ENCODE data around the gene AFF3.

Gene AFF3

GRCh38 chr2:99811544-99811943 lies 330.8 kb downstream of the AFF3 start:
- no peak for DNase-seq
- Histone ChIP-seq H3K9ac (ENCODE audit: low read length) (no peak overlapping the region), H3K27me3 (replicated peaks; ENCODE audit: insufficient read depth, low read length) (no peaks in the 10 kb centered on the region), H2AFZ (ENCODE audit: low read length) (no peak overlapping the region), H4K20me1 (ENCODE audit: insufficient read depth, low read length) (no peaks in the 10 kb centered on the region), H3K79me2 (ENCODE audit: low read length) (no peaks in the 10 kb centered on the region), H3K36me3 (replicated peaks; ENCODE audit: insufficient read depth, low read length) (no peaks in the 10 kb centered on the region), H3K4me2 (ENCODE audit: low read depth, low read length) (no peak overlapping the region), H3K4me1 (ENCODE audit: low read length) (no peaks in the 10 kb centered on the region), H3K4me3 (ENCODE audit: low read length) (no peak overlapping the region), H3K9me3 (replicated peaks; ENCODE audit: insufficient read depth, low read length) (no peaks in the 10 kb centered on the region), H3K9me2 (replicated peaks; ENCODE audit: insufficient read depth, low read length) (no peaks in the 10 kb centered on the region), H3F3A (ENCODE audit: insufficient read depth, low read length) (no peaks in the 10 kb centered on the region), H3K27ac (ENCODE audit: low read length) (no peak overlapping the region)
- TF ChIP-seq EZH2 (optimal IDR thresholded peaks at IDR 0.05; ENCODE audit: low read depth, low read length) (no peak), CTCF (IDR thresholded peaks at IDR 0.05; ENCODE audit: low read length) (no peak), EZH2phosphoT487 (IDR thresholded peaks at IDR 0.05; ENCODE audit: low read length) (no peak)

GRCh38 chr2:99810225-99810624 lies 332.2 kb downstream of the AFF3 start:
- Histone ChIP-seq H3K27me3 (replicated peaks; ENCODE audit: insufficient read depth, low read length) (no peaks in the 10 kb centered on the region), H4K20me1 (ENCODE audit: insufficient read depth, low read length) (no peaks in the 10 kb centered on the region), H2AFZ (ENCODE audit: low read length) (no peak overlapping the region), H3K4me1 (ENCODE audit: low read length) (no peaks in the 10 kb centered on the region), H3K36me3 (replicated peaks; ENCODE audit: insufficient read depth, low read length) (no peaks in the 10 kb centered on the region), H3F3A (ENCODE audit: insufficient read depth, low read length) (no peaks in the 10 kb centered on the region), H3K27ac (ENCODE audit: low read length) (no peak overlapping the region), H3K9me2 (replicated peaks; ENCODE audit: insufficient read depth, low read length) (no peaks in the 10 kb centered on the region), H3K4me3 (ENCODE audit: low read length) (no peak overlapping the region), H3K9me3 (replicated peaks; ENCODE audit: insufficient read depth, low read length) (no peaks in the 10 kb centered on the region), H3K79me2 (ENCODE audit: low read length) (no peaks in the 10 kb centered on the region), H3K9ac (ENCODE audit: low read length) (no peak overlapping the region), H3K4me2 (ENCODE audit: low read depth, low read length) (no peak overlapping the region)
- TF ChIP-seq EZH2phosphoT487 (IDR thresholded peaks at IDR 0.05; ENCODE audit: low read length) (no peak), CTCF (IDR thresholded peaks at IDR 0.05; ENCODE audit: low read length) (no peak), EZH2 (optimal IDR thresholded peaks at IDR 0.05; ENCODE audit: low read depth, low read length) (no peak)
- DNase-seq = no peak

GRCh38 chr2:99809259-99809900 lies 333.0 kb downstream of the AFF3 start:
- Histone ChIP-seq H4K20me1 (ENCODE audit: insufficient read depth, low read length) (no peaks in the 10 kb centered on the region), H3K4me2 (ENCODE audit: low read depth, low read length) (no peak overlapping the region), H3K9me2 (replicated peaks; ENCODE audit: insufficient read depth, low read length) (no peaks in the 10 kb centered on the region), H3K27me3 (replicated peaks; ENCODE audit: insufficient read depth, low read length) (no peaks in the 10 kb centered on the region), H3K79me2 (ENCODE audit: low read length) (no peaks in the 10 kb centered on the region), H3K36me3 (replicated peaks; ENCODE audit: insufficient read depth, low read length) (no peaks in the 10 kb centered on the region), H3K4me3 (ENCODE audit: low read length) (no peak overlapping the region), H3K27ac (ENCODE audit: low read length) (no peak overlapping the region), H3K9ac (ENCODE audit: low read length) (no peak overlapping the region), H3F3A (ENCODE audit: insufficient read depth, low read length) (no peaks in the 10 kb centered on the region), H3K9me3 (replicated peaks; ENCODE audit: insufficient read depth, low read length) (no peaks in the 10 kb centered on the region), H3K4me1 (ENCODE audit: low read length) (no peaks in the 10 kb centered on the region), H2AFZ (ENCODE audit: low read length) (no peak overlapping the region)
- DNase-seq = no peak
- no peak for TF ChIP-seq EZH2 (optimal IDR thresholded peaks at IDR 0.05; ENCODE audit: low read depth, low read length)
- TF ChIP-seq EZH2phosphoT487 (IDR thresholded peaks at IDR 0.05; ENCODE audit: low read length) = no peak
- TF ChIP-seq CTCF (IDR thresholded peaks at IDR 0.05; ENCODE audit: low read length) = no peak
